ENCODE data around the gene RASSF8.

DNA sequence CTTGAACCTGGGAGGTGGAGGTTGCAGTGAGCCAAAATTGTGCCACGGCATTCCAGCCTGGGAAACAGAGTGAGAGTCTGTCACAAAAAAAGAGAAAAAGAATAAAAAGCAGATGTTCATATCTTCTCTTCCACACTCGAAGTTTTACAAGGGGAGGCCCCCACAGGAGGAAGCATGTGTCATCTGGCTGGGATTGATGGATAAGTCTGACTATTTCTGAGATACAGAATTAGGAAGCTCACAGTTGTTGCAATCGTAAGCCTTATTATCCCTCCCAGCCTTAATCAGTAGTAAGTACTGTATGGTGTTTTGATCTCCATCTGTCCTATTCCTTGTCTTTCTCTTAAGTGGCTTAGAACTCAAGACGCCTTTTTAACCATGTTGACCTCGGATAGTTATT, 31.9 kb upstream of the RASSF8 start:
- TF ChIP-seq, protein P1, sequence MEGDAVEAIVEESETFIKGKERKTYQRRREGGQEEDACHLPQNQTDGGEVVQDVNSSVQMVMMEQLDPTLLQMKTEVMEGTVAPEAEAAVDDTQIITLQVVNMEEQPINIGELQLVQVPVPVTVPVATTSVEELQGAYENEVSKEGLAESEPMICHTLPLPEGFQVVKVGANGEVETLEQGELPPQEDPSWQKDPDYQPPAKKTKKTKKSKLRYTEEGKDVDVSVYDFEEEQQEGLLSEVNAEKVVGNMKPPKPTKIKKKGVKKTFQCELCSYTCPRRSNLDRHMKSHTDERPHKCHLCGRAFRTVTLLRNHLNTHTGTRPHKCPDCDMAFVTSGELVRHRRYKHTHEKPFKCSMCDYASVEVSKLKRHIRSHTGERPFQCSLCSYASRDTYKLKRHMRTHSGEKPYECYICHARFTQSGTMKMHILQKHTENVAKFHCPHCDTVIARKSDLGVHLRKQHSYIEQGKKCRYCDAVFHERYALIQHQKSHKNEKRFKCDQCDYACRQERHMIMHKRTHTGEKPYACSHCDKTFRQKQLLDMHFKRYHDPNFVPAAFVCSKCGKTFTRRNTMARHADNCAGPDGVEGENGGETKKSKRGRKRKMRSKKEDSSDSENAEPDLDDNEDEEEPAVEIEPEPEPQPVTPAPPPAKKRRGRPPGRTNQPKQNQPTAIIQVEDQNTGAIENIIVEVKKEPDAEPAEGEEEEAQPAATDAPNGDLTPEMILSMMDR (IDR thresholded peaks at IDR 0.05): no peak
- TF ChIP-seq POLR2A (IDR thresholded peaks at IDR 0.05): no peak

Measured in heart left ventricle (tissue), 13 donors.